GM12878 (cell line): ENCODE data around the gene TMEM259.

Experiments
- CREM ChIP-seq: IDR thresholded peaks from 2 replicates; pipeline ENCODE4 v1.6.1; 2014; ENCODE audit warnings: antibody characterized with exemption, low read depth
- HDAC2 ChIP-seq: fragments of 200-600 bp; sonication (generic); IDR thresholded peaks from 2 replicates; pipeline ENCODE4 v1.6.1; 2017
- NBN ChIP-seq: fragments of 450-650 bp; IDR thresholded peaks from 2 replicates; pipeline ENCODE4 v1.6.1; 2016
- SPI1 ChIP-seq: IDR thresholded peaks from 2 replicates; pipeline ENCODE4 v1.6.1; 2011; ENCODE audit warnings: low read depth, mild to moderate bottlenecking, low read length, moderate library complexity, borderline replicate concordance; ENCODE audit not compliant: insufficient read depth
- TF ChIP-seq, protein P1 (sequence below), 3 experiments: IDR thresholded peaks in 2 of 3; conservative IDR thresholded peaks in 1 of 3; 2 replicates each; pipeline ENCODE4 v1.5.1; 2011; ENCODE audit warnings: low read depth in 3 of 3, low read length in 3 of 3, mild to moderate bottlenecking in 3 of 3, control low read depth in 2 of 3, moderate library complexity in 2 of 3, inconsistent platforms in 1 of 3, mixed read lengths in 1 of 3; ENCODE audit not compliant: control insufficient read depth in 2 of 3, insufficient read depth in 1 of 3; ENCODE audit errors: extremely low read depth in 1 of 3
- TF ChIP-seq, protein P2 (sequence below): fragments of 450-650 bp; formaldehyde crosslinking; IDR thresholded peaks from 2 replicates; pipeline ENCODE4 v1.4.0; 2022; ENCODE audit warnings: mild to moderate bottlenecking, moderate library complexity
- TF ChIP-seq, protein P3 (sequence below): IDR thresholded peaks from 2 replicates; pipeline ENCODE4 v1.6.1; 2012; ENCODE audit warnings: low read depth, low read length, improper control_type of control experiment
- TF ChIP-seq, protein P4 (sequence below): fragments of 450-650 bp; IDR thresholded peaks from 2 replicates; pipeline ENCODE4 v1.6.1; 2014; ENCODE audit warnings: mild to moderate bottlenecking
- TF ChIP-seq, protein P5 (sequence below): fragments of 450-650 bp; IDR thresholded peaks from 2 replicates; pipeline ENCODE4 v1.6.1; 2018; ENCODE audit warnings: mild to moderate bottlenecking, low read depth, moderate library complexity; ENCODE audit not compliant: partially characterized antibody

DNA sequence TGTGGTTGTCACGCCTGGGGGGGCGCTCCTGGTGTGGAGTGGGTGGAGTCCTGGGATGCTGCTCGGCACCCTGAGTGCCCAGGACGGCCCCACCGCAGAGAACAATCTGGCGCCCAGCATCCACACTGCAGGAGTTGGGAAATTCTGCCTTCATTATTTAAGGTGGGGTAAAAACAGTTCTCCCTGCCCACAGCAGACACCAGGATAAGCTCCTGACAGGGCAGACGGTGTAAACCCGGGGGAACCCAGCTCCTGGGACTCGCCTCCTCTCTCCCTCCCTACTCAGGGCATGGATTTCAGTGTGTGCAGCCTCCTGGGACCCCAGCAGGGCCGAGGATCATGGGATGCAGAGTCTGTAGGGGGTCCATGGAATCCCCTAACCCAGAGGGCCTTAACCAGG lies 44.4 kb downstream of the TMEM259 start:
- TF ChIP-seq, protein P1, sequence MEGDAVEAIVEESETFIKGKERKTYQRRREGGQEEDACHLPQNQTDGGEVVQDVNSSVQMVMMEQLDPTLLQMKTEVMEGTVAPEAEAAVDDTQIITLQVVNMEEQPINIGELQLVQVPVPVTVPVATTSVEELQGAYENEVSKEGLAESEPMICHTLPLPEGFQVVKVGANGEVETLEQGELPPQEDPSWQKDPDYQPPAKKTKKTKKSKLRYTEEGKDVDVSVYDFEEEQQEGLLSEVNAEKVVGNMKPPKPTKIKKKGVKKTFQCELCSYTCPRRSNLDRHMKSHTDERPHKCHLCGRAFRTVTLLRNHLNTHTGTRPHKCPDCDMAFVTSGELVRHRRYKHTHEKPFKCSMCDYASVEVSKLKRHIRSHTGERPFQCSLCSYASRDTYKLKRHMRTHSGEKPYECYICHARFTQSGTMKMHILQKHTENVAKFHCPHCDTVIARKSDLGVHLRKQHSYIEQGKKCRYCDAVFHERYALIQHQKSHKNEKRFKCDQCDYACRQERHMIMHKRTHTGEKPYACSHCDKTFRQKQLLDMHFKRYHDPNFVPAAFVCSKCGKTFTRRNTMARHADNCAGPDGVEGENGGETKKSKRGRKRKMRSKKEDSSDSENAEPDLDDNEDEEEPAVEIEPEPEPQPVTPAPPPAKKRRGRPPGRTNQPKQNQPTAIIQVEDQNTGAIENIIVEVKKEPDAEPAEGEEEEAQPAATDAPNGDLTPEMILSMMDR (IDR thresholded peaks at IDR 0.05 in 2 of 3, conservative IDR thresholded peaks at IDR 0.05 in 1 of 3; ENCODE audit: control insufficient read depth in 2 of 3, extremely low read depth in 1 of 3, insufficient read depth in 1 of 3, low read depth in 3 of 3, low read length in 3 of 3), result no peak
- TF ChIP-seq HDAC2, result no peak
- TF ChIP-seq, protein P2, sequence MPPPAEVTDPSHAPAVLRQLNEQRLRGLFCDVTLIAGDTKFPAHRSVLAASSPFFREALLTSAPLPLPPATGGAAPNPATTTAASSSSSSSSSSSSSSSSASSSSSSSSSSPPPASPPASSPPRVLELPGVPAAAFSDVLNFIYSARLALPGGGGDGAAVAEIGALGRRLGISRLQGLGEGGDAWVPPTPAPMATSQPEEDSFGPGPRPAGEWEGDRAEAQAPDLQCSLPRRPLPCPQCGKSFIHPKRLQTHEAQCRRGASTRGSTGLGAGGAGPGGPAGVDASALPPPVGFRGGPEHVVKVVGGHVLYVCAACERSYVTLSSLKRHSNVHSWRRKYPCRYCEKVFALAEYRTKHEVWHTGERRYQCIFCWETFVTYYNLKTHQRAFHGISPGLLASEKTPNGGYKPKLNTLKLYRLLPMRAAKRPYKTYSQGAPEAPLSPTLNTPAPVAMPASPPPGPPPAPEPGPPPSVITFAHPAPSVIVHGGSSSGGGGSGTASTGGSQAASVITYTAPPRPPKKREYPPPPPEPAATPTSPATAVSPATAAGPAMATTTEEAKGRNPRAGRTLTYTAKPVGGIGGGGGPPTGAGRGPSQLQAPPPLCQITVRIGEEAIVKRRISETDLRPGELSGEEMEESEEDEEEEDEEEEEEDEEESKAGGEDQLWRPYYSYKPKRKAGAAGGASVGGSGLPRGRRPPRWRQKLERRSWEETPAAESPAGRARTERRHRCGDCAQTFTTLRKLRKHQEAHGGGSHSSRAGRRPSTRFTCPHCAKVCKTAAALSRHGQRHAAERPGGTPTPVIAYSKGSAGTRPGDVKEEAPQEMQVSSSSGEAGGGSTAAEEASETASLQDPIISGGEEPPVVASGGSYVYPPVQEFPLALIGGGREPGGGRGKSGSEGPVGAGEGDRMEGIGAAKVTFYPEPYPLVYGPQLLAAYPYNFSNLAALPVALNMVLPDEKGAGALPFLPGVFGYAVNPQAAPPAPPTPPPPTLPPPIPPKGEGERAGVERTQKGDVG, result no peak
- TF ChIP-seq, protein P3, sequence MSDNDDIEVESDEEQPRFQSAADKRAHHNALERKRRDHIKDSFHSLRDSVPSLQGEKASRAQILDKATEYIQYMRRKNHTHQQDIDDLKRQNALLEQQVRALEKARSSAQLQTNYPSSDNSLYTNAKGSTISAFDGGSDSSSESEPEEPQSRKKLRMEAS, result no peak
- TF ChIP-seq NBN, result no peak
- no peak for TF ChIP-seq SPI1
- no peak for TF ChIP-seq CREM
- TF ChIP-seq, protein P4, sequence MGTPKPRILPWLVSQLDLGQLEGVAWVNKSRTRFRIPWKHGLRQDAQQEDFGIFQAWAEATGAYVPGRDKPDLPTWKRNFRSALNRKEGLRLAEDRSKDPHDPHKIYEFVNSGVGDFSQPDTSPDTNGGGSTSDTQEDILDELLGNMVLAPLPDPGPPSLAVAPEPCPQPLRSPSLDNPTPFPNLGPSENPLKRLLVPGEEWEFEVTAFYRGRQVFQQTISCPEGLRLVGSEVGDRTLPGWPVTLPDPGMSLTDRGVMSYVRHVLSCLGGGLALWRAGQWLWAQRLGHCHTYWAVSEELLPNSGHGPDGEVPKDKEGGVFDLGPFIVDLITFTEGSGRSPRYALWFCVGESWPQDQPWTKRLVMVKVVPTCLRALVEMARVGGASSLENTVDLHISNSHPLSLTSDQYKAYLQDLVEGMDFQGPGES, result no peak
- TF ChIP-seq, protein P5, sequence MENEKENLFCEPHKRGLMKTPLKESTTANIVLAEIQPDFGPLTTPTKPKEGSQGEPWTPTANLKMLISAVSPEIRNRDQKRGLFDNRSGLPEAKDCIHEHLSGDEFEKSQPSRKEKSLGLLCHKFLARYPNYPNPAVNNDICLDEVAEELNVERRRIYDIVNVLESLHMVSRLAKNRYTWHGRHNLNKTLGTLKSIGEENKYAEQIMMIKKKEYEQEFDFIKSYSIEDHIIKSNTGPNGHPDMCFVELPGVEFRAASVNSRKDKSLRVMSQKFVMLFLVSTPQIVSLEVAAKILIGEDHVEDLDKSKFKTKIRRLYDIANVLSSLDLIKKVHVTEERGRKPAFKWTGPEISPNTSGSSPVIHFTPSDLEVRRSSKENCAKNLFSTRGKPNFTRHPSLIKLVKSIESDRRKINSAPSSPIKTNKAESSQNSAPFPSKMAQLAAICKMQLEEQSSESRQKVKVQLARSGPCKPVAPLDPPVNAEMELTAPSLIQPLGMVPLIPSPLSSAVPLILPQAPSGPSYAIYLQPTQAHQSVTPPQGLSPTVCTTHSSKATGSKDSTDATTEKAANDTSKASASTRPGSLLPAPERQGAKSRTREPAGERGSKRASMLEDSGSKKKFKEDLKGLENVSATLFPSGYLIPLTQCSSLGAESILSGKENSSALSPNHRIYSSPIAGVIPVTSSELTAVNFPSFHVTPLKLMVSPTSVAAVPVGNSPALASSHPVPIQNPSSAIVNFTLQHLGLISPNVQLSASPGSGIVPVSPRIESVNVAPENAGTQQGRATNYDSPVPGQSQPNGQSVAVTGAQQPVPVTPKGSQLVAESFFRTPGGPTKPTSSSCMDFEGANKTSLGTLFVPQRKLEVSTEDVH, result no peak
